GM21717 (cell line): ENCODE data around the gene GATB.
A peak's percentile ranks its signal among the peaks of the same experiment; 100 is the strongest.

Source experiments
- ATAC-seq: cut with Tn5 transposase; IDR thresholded peaks from one replicate; pipeline ENCODE4 v1.9.1; 2021; ENCODE audit warnings: mild to moderate bottlenecking, moderate library complexity; ENCODE audit not compliant: unreplicated experiment

GATB gene

GRCh38 chr4:151760712-151761661 lies at the start of gene GATB:
Gene GATB, minus strand, starts transcription at chr4:151761007. Its CDS starts 25 bp downstream, at chr4:151760982.
- ATAC-seq: peak; percentile 100

GRCh38 chr4:151810476-151810875 lies 49.7 kb upstream of the GATB start:
- ATAC-seq: no peak

- no peak for ATAC-seq
Observed at GRCh38 chr4:151809716-151810115, 48.9 kb upstream of the GATB start.

GRCh38 chr4:151808542-151808941 lies 47.7 kb upstream of the GATB start:
- ATAC-seq: no peak

DNA sequence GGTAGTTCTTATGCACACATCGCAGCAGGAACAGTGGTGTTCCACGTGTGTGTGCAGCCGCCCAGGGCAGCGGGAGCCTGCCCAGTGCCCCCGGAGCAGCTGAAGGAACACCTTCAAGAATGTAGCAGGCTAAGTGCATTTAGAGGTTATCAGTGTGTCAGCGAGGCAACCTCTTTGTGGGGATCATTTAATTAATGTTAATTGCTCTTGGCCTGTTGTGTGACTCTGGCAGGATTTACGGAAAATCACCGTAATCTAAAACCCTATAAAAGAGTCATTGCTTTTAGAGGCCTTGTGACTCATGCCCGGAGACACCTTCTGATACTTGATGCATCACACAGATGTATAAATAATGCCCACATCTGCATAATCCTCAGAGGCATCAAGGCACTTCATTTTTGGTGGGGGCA lies 47.3 kb upstream of the GATB start:
- no peak for ATAC-seq

GRCh38 chr4:151807220-151807619 lies 46.4 kb upstream of the GATB start:
- ATAC-seq: no peak

GRCh38 chr4:151806511-151806927 lies 45.7 kb upstream of the GATB start:
- no peak for ATAC-seq

- no peak for ATAC-seq
Observed at GRCh38 chr4:151804821-151805220, 44.0 kb upstream of the GATB start.

GRCh38 chr4:151804086-151804630 lies 43.4 kb upstream of the GATB start:
- no peak for ATAC-seq

- no peak for ATAC-seq
Observed at GRCh38 chr4:151803246-151803645, 42.4 kb upstream of the GATB start.

GRCh38 chr4:151801547-151802516 lies 41.0 kb upstream of the GATB start:
- no peak for ATAC-seq

DNA sequence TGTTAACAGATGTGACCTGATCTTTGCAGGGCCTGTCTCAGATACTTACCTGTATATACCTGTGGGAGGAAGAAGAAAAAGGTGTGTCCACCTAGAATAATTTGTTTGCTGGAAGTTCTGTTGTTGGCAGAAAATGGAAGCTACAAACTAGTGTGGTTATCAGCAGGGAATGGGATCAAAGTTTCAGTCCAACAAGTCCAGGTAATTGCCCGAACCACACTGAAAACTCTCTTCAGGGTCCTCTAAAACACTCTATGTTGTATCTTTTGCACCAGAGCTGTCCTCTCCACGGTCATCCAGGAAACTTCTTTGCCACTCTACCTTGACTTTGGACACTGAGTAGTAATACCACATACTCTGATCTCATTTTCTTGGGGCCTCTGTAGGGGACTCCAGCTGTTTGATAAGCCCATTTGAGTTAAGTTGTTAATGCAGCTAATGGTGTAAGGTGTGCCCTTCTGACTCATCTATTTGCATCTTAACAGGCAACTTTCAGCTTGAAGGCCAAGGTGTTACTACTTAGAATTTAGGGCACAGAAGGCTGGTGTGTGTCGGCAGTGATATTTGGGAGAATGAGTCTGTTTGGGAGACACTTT lies 38.7 kb upstream of the GATB start:
- no peak for ATAC-seq

DNA sequence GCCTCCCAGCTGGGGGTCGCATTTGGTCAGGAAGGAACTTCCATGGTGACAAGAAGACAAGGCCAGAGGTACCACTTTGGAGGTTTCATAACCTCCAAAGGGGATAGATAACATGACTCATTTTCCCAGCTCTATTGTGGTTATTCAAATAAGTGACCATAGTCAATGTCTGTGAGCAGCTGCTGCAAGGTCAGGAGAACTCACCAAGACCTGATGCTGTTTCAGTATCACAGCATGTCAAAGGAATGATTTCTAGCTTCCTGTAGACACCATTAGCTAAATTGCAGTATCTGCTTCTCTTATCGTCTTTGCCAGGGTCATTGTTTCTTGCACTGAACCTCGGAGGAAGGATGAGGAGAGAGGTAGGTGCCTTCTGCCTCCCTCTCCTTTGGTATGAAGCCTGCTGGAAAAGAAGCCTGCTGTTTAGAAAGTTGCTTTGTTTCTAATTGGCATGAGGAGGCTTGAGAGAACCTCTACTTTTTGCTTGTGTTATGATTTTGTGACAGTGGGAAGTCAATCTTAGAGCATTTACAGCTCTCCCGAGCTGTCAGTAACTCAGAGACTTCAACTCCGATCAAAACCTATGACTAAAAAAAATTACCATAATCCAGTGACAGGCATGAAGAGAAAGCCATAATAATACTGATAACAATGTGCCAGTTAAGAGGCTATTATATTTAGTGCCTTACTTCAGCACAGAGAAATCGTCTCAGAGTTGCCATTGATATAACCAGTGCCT lies 38.0 kb upstream of the GATB start:
- peak; percentile 84 for ATAC-seq

DNA sequence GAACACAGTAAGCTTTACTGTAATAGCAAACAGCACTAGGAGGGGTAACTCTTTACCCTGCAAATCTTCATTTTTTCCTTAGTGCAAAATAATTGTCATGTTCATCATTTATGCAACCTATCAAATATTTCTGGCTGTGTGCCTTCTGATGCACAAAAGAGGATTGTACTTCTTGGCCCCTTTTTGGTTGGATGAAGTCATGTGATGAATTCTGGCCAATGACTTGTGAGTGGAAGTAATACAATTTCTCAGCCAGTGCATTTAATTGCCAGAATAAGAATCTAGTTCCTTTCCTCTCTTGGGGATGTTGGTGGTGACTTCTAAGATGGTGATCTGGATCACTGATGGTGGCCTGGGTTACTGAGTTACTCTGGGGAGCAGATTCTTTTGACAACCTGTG lies 37.0 kb upstream of the GATB start:
- no peak for ATAC-seq

- no peak for ATAC-seq
Observed at GRCh38 chr4:151797131-151797530, 36.3 kb upstream of the GATB start.

- ATAC-seq: no peak
Observed at GRCh38 chr4:151796106-151796505, 35.3 kb upstream of the GATB start.

DNA sequence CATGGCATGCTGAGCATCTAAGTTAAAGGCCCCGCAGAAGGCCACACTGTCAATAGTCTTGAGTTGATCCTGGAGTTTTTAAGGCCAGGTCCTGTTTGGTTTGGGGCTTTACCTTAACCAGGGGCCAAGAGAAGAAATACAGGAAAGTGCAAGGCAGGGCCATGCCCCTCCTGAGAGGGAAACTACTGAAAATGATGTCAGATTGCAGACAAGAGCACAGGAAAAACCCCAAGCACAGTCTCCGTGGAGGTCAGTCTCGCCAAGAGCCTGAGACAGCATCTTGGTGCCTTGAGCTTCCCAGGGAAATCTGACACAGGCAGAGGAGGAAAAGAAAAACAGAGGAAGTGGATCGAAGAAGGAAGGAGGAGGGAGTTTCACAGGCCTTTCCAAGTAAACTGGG lies 32.2 kb upstream of the GATB start:
- ATAC-seq: no peak

DNA sequence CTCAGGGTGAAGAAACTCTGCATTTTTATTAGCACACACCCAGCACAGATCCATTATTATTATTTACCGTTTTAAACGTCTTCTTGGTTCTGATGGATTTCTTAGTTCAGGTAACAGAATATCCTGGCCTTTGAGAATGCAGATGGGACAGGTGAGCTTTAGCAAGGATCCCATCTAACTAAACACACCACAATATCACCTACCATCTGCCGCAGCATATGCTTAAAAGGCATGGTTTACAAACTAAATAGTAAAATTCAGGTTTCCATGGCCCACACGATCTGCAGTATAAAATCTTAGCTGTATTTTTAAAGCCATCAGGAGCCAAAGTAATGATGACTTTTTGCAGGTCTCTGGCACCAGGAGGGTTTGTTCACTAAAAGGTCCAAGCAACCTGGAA lies 31.7 kb upstream of the GATB start:
- no peak for ATAC-seq

DNA sequence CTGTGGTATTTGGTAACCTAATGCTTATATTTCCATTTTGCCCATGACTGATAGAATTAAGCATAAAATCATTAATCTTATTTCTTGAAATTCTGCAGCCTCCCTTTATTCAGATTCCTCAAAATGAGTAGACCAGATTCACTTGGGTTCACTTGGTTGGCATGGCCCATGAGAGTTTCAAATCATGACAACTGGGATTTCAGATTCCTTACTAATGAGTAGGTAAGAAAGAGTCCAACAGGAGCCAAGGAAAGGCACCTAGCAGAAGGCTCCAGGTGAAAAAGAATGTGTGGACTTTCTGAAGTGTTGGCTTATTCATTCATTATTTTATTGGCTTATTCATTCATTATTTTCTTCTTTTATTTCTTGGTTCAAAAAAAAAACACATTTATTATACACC lies 27.2 kb upstream of the GATB start:
- ATAC-seq: no peak

GRCh38 chr4:151786158-151786495 lies 25.3 kb upstream of the GATB start:
- no peak for ATAC-seq
